ENCODE measurements around the gene TCOF1.

The TCOF1 gene

DNA sequence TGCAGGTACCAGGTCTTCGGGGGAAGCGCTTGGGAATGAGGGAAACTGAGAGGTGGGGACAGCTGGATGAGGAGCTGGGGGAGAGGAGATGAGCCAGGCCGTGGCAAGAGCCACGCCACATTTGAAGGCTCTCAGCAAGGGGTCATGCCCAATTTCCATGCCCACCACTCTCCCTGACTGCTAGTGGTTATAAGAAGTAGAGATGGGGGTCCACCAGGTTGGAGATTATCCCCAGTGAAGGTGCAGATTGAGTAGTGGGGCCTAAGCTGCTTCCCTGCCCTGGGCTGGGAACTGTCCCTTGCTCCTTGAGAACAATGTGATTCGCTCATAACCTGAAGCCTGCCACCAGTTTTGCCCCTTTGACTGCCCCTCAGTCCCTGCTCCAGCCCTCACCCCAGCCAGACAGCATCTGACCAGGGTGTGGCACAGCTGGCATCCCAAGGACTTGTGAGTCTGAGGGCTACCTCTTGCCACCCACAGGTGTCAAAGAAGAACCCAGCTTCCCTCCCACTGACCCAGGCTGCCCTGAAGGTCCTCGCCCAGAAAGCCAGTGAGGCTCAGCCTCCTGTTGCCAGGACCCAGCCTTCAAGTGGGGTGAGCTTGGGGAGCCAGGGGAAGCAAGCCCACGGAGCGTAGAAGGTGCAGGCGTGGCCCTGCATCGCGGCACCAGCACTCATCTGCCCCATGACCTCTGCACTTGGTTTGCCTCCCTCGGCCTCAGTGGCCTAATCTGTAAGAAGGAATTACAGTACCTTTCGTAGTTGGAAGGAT is 33.8 kb downstream of the TCOF1 start:
- no peak for DNase-seq (ENCODE audit: low spot score)

GRCh38 chr5:150391986-150392385 is 34.5 kb downstream of the TCOF1 start:
- DNase-seq (ENCODE audit: low spot score), result no peak

- no peak for DNase-seq (ENCODE audit: low spot score)
Measured at GRCh38 chr5:150392680-150393079, 35.2 kb downstream of the TCOF1 start.

DNA sequence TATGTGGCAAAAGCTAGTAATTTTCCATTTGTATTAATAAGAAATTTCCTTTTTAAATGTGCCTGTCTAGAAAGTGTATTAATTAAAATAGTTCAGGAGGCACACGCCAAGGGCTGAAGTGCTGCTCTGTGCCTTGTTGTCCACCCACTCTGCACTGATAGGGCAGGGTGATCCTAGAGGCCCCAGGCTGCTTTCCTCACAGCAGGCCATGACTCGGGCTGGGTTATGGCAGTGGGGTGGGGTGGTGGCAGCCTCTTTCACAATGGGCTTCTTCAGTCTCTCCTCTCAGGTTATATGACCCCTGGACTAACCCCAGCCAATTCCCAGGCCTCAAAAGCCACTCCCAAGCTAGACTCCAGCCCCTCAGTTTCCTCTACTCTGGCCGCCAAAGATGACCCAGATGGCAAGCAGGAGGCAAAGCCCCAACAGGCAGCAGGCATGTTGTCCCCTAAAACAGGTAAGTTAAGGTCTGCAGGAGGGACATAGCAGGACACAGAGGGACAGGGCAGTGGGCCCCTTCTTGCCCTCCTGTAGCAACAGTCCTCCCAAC is 35.7 kb downstream of the TCOF1 start:
- no peak for DNase-seq (ENCODE audit: low spot score)

DNA sequence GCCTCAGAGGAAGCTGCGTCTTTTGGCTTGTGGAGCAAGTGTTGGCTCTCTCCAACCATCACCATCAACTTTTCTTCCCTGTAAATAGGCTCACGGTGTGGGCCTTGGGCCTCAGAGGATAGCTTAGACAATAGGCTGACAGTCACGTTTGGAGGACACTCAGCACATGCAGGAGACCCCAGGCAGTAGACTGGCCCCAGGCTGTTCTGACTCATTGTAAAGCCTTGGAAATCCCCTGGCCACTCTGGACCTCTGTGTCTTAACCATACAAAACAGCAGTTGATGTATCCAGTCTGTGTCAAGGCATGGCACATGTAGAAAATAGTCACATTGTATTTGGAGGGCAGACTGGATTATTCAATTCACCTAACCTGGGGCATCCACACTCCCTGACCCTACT is 36.6 kb downstream of the TCOF1 start:
- no peak for DNase-seq (ENCODE audit: low spot score)

- DNase-seq (ENCODE audit: low spot score), result no peak
Measured at GRCh38 chr5:150394912-150395687, 37.6 kb downstream of the TCOF1 start.

DNA sequence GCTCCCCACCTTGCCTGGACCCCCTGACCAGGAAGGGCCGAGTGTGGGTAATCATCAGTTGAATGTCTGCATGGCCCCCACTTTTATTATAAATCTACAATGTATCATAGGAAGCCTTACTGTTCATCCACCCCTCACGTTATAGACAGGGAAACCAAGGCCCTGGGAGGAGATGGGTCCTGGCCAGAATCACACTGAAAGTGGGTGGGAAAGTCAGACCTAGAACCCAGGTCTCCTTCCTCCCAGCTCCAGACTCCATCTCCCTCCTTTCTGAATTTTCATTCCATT is 38.1 kb downstream of the TCOF1 start:
- no peak for DNase-seq (ENCODE audit: low spot score)

- no peak for DNase-seq (ENCODE audit: low spot score)
Measured at GRCh38 chr5:150396267-150396666, 38.8 kb downstream of the TCOF1 start.

- no peak for DNase-seq (ENCODE audit: low spot score)
Measured at GRCh38 chr5:150397146-150397781, 39.8 kb downstream of the TCOF1 start.

DNA sequence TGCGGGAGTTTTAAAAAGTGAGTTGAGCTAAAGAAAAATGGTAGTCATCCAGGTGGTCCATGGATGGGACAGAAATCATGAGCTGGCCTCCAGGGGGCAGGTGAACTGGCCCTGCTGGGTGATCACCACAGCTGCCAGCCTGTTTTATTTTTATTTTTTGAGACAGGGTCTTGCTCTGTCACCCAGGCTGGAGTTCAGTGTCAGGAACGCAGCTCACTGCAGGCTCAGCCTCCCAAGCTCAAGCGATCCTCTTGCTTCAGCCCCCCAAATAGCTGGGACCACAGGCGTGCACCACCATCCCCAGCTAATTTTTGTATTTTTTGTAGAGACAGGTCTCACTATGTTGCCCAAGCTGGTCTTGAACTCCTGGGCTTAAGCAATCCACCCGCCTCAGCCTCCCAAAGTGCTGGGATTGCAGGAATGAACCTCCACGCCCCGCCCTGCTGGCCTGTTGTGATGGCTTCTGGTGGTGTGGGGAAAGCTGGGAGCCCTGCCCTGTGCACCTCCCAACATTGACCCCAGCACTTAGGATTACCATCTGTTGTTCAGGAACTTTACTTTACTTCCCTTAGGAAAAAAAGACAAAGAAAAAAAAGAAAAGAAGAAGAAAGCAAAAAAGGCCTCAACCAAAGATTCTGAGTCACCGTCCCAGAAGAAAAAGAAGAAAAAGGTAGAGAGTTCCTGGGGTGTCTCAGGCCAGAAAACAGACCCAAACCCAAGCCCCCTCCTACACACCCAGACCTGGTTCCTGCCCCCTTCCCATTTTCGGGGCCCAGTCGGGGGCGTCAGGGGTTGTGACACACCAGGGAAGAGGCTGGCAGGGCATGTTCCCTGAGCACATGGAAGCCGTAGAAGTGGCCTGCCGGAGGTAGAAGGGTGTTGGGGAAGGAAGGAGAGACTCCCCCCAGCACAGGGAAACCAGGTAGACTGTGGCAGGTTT is 40.6 kb downstream of the TCOF1 start:
- no peak for DNase-seq (ENCODE audit: low spot score)

GRCh38 chr5:150398722-150399523 is 41.4 kb downstream of the TCOF1 start:
- peak; percentile 24 for DNase-seq (ENCODE audit: low spot score)

DNA sequence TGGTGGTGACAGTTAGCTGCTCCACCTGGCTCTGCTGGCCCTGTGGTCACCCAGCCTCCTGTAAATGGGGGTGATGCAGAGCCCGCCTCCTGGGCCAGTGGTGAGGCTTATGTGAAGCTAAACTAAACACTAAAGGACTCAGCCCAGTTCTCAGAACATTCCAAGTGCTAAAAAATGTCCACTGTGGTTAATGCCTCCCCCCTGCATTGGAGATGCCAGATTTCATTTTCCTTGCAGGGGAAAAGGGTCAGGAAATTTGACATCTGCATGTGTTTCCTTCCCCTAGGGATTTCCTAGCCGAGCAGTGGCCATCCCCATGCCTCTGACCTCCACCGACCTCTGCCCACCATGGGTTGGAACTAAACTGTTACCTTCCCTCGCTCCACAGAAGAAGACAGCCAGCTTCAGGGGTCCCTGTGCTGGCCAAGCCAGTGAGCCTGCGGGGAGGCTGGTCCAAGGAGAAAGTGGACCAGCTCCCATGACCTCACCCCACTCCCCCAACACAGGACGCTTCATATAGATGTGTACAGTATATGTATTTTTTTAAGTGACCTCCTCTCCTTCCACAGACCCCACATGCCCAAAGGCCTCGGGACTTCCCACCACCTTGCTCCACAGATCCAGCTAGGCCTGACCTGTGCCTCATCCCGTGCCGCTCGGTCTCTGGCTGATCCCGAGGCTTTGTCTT is 42.2 kb downstream of the TCOF1 start:
- DNase-seq (ENCODE audit: low spot score), result no peak

- DNase-seq (ENCODE audit: low spot score), result no peak
Measured at GRCh38 chr5:150400316-150401075, 43.0 kb downstream of the TCOF1 start.

- DNase-seq (ENCODE audit: low spot score), result no peak
Measured at GRCh38 chr5:150401076-150401375, 43.5 kb downstream of the TCOF1 start.

DNA sequence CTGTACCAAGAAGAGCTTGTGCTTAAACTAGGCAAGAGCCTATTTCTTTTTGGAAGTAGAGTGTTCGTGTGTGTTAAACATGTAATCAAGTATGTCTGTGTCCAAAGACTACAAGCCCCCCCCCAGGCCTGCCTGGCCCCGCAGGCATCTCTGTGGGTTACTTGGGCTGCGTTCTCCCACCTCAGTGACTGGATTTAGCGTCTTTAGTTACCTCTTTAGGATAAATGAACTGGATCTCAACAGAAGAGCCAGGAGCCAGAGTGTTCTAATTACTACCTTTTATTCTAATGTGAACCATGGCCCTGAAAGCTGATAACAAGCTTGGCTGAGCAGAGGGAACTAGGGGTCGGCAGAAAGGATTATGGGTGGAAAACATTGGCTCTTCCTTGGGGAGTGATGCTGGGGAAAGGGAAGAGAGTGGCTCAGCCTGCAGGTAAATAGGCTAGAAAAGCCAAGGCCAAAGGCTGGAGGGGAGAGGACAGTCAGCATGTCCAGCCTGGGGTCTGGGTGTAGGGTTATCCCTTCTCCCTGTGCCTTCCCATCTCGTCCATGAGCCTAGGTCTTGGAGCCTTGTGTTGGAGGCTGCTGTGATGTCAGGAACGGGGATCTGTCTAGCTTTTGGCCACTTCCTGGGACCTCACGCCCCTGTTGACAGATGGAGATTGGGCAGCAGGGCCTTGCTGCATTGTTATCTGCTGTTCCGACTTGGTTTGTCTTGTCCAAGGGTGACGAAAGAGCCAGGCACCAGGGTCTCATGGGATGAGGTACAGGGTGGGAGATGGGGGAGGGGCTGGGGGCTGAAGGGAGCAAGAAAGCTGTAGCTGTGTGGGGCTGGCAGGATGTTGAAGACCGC is 44.1 kb downstream of the TCOF1 start:
- DNase-seq (ENCODE audit: low spot score), result no peak

- no peak for DNase-seq (ENCODE audit: low spot score)
Measured at GRCh38 chr5:150402229-150402773, 44.8 kb downstream of the TCOF1 start.

- no peak for DNase-seq (ENCODE audit: low spot score)
Measured at GRCh38 chr5:150402901-150403342, 45.4 kb downstream of the TCOF1 start.

- DNase-seq (ENCODE audit: low spot score), result no peak
Measured at GRCh38 chr5:150404121-150404520, 46.6 kb downstream of the TCOF1 start.
